Islet of Langerhans (tissue), 1 donor: ENCODE data around the gene DPAGT1.
"Not testable (repeated sequence)": the region's sequence is repeated elsewhere in the genome, so short reads cannot be mapped to it uniquely, and the experiment has no call there.

Experiments used
- FAIRE-seq: peaks from one replicate; lab custom pipeline; 2011; peaks lifted over from hg19 to GRCh38; lab: Jason Lieb, UNC

Gene DPAGT1

DNA sequence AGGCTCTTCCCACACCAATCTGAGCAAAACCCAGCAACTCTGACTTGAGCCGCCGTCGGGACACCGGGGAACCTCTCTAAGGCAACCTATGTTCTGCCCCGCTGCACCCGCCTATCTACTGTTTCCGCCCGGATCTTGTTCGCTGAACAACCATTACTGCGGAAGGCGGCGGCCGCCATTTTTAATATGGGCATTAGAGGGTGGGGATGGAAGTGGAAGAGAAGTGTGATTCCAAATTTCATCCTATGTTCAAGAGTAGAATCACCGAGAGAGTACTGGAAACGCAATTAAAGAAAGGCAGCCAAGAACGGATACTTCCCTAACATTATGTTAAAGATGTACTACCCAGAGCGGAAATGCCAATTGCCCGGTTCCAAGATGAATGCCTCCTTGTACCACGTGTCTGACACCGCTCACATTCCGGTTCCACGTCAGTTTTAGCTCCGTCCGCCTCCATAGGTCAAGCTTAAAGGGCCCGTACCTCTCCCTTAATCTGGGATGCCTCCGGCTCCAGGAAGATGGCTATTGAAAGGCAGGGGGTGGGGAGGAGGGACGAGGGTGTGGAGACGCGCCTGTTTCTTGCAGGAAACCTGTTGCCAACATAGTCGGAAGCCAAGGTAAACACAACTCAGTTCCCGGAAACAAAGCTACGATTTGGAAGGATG lies at the start of gene DPAGT1:
DPAGT1 (minus strand) TSS at position 95 of the 665 bp plus-strand sequence. CDS start 198 bp downstream, outside the sequence.
- peak; percentile 95 for FAIRE-seq

DNA sequence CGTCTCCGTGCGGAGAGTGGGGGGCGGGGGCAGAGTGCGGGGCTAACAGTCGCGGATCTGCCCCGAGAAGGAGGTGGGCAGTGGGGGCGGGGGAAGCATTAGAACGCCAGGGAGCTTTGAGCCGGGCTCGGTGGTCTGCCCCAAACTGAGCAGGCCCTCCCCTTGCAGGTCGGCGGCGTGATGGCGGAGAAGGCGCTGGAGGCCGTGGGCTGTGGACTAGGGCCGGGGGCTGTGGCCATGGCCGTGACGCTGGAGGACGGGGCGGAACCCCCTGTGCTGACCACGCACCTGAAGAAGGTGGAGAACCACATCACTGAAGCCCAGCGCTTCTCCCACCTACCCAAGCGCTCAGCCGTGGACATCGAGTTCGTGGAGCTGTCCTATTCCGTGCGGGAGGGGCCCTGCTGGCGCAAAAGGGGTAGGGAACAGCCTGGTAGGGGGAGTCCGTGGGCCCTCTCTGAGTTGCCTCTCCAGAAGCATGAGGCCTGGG lies 48.2 kb upstream of the DPAGT1 start:
- no peak for FAIRE-seq

DNA sequence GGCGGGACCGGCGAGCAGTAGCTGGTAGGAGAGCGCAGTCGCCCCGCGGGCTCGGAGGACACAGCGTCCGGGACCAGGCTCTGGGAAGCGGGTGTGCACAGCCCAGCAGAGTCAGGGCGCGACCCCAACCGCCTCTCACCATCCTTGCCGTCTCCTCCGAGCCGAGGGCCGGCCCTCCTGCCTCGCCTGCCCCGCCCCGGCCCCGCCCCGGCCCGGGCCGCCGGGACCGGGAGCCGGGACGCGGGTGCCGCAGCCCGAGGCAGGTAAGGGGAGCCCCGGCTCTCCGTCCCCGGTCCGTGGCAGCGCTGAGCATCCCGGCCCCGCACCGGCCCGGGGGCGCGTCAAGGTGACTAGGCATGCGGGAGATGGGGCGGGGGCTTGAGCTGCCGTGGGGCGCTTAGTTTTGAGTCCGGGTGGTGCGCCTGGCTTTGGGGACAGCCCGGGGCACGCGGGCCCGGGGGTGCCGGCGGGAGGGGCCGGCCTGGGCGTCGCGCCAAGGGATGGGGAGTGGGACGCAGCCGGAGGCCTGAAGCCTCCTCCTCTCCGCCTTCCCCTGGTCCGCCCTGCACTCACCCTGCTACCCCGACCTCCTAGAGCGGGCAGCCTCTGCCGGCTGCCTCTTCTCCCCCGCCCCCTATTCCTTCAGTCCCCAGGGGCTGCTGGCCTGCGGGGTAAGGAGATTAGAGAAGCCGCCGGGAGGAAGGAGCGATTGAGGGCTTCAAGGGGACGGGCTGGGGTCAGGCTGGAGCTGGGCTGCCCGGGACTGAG lies 47.5 kb upstream of the DPAGT1 start, which contains the start of gene ABCG4:
ABCG4 (plus strand) TSS at position 35 of the 768 bp plus-strand sequence. CDS start 914 bp downstream, outside the sequence.
- FAIRE-seq: no peak

DNA sequence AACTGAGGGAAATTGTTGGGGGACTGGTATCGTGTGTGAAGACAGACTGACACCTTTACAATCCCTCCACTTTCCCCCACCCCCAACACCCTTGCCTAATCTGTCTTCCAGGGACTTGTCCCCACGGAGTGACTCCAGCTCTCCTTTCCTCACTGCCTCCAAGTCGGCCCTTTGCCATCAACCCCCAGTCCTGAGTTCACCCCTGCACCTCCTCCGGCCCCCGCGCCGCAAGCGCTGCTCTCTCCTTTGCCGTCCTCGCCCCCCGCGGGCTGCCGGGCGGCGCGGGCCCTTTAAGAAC lies 47.0 kb upstream of the DPAGT1 start:
- FAIRE-seq: no peak

DNA sequence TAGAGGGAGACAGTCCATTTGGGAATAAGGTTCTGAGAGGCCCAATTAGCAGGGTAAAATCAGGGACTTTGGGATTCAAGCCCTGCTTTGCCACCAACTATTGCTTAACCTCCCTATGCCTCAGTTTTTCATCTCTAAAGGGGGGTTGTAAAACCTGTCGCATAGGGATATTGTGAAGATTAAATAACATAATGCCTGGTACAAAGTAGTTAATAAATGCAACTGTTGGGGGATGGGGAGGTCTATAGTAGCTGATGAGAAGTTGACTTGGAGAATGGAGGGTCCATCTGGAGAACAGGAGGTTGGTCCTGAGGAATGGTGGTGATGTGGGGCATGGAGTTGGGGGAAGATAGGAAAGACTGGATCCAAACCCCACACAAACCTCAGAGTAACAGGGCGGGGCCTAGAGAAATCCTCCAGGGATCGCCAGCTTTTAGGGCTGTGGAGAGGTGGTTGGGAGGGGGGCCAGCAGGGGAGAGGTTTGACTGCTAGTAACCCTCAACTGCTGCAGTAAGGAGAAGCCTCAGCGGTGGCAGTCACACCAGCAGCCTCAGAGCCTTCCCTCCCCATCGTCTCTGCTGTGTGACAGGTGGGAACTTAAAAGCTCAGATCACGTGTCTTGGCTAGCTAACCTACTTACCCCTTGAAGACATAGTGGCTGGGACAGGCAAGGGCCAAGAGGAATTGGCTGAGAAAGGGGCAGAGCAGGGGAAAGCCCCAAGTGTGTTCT lies 46.1 kb upstream of the DPAGT1 start:
- FAIRE-seq: no peak

DNA sequence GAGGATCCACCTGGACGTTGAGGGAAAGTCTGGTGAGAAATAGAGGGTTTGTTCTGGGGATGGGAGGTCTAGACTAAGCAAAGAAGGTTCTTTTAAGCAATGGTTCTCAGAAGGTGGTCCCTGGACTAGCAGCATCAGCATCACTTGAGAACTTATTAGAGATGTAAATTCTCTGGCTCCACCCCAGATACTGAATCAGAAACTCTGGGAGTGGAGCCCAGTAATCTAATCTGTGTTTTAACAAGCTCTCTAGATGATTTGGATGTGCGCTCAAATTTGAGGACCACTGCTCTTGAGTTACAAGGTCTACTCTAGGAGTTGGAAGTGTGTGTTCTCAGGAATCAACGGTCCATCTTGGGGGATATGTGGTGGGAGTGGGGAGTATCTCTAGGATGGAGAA lies 43.9 kb upstream of the DPAGT1 start:
- FAIRE-seq: no peak

DNA sequence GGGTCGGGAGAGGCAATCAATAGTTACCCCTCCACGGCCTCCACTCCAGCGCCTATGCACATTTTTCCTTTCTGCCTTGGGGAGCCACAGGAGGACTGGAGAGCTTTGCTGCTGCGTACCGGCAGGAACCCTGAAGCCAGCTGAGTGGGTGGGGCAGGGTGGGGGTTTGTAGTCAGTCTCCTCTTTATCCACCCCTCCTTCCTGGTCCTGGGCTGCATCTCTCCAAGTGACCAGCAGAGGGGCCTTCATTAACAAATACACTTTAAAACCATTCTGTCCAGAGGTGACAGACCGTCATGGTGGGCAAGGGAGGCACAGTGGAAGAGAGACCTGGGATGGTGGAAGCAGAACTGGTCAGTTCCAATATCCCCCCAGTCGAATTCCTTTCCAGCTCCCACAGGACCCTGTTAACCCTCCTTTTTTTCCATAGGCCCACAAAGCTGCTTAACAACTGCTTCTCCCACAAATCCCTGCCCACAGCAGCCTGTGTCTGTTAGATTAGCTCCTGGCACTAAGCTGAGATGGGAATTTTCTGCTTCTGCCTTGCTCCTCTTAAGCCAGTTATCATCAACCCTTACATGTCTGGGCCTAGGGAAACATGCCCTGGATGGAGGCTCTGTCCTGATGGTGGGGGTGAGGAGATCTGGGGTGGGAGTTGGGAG lies 43.3 kb upstream of the DPAGT1 start:
- FAIRE-seq: no peak

DNA sequence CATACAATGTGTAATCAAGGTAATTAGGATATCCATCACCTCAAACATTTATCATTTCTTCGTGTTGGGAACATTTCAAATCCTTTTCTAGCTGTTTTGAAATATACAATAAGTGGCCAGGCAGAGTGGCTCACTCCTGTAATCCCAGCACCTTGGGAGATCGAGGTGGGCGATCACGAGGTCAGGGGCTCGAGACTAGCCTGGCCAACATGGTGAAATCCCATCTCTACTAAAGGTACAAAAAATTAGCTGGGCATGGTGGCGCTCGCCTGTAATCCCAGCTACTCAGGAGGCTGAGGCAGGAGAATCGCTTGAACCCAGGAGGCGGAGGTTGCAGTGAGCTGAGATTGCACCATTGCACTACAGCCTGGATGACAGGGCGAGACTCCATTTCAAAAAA lies 37.6 kb upstream of the DPAGT1 start:
- FAIRE-seq: not testable (repeated sequence)

DNA sequence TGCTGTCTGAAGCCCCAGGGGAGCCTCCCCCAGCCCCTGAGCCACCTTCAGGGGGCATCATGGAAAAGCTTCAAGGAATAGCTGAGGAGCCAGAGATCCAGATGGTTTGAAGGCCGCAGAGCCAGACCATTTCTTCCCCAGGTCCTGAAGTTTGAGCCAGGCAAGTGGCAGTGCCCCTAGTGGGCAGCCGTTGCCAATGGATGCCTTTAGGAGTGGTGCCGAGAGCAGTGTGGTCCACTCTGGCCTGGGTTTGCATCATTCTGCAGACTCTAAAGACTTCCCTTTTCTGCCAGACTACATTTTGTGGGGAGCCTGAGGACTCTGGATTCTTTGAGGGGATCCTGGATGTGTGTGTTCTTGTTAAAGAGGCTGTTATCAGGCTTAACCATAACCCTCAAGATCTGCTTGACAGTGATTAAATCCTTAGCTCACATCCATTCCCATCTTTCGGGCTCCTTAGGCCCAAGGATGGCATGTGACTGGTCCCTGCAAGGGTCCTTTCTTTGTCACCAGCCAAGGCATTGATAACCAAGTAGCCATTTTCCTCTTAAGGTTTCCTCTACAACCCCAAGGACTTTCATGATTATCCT lies 32.8 kb upstream of the DPAGT1 start:
- no peak for FAIRE-seq

DNA sequence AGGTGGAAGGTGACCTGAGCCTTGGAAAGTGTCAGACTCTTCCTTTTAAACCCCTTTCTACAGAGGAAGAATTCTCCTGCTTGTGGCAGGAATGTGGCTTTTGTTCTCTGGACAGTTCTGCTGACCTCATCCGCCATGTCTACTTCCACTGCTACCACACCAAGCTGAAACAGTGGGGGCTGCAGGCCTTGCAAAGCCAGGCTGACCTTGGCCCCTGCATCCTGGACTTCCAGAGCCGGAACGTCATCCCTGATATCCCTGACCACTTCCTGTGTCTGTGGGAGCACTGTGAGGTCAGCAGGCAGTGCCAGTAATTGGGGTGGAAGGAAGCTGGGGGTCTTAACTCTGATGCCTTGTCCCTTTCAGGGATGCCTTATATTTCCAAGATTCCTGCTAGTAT lies 29.0 kb upstream of the DPAGT1 start:
- FAIRE-seq: no peak

DNA sequence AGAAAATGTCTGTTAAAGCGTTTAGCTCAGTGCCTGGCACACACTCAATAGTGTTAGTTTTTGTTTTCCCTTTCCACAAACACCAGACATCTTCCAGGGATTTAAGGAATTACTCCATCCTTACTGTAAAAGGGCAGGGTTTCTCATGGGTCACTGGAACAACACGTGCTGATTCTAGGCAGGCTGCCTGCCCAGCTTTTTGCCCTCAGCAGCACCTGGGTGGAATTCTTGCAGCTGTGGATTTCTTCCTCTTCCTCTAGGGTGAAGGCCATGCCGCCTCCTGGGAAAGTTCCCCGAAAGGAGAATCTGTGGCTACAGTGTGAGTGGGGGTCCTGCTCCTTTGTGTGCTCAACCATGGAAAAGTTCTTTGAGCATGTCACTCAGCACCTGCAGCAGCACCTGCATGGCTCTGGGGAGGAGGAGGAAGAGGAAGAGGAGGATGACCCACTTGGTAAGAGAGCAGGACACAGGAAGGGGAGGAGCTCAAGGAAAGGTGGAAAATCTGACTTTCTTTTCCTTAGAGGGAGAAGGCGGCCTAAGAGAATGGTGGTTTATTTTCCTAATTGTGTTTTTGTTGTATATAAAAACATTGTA lies 25.1 kb upstream of the DPAGT1 start:
- FAIRE-seq: no peak

DNA sequence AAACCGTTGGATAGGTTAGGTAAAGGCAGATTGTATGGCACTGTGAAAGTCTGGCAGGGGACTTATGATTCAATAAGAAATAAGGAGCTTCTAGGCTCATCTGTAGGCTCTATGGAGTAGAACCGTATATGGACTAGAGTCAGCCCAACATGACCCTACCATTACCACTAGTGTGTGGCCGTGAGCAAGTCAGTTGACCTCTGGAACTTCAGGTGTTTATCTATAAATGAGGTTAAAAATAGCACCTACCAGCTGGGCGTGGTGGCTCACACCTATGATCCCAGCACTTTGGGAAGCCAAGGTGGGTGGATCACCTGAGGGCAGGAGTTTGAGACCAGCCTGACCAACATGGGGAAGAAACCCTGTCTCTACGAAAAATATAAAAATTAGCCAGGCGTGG lies 24.2 kb upstream of the DPAGT1 start:
- FAIRE-seq: no peak

DNA sequence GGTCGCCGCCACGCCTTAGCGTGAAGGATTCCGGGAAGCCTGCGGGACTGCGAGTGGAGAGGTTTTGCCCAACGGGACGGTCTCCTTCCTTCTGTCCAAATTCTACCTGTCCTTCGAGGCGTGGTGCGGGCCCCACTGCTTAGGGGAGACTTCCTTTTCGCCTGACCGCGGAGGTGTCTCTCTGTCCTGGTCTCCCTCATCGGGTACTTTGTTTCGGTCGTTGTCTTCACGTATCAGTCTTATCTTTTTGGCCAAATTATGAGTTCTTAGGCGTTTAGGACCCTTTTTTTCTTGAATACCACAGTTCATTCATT lies 20.1 kb upstream of the DPAGT1 start:
- no peak for FAIRE-seq

DNA sequence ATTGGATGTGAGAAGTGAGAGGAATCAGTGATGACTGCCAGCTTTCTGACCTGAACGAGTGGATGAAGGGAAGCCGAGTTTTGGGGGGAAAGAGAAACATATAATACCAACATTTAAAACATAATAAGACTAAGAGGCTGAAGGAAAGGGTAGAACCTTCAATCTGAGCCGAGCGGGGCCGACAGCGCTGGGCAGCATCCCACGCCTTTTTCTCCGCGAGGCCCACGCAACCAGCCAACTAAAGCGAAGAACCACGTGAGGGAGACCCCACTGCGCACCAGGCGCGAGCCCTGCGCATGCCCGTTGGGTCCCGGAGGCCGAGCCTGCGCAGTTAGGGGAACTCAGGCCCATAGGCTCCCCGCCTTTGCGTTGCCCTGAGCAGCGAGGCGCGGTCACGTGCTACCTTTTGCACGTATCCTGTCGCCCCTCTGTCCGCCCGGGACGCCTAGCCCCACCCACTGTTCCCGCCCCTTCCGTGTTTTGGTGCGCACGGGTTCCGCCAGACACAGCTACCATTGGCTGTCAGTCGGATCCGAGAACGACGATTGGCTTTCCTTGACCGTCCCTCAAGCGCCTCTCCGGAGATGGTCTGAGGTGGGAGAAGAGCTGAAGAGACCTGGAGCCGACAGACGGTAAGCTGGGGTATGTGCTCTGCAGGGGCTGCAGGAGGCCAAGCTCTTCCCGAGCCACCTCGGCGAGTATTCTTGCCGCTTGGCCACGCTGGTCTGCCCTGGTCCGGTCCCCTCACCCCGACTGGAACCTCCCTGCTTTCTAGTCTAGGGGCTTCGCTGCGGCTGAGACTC lies 19.6 kb upstream of the DPAGT1 start, which contains the start of gene HINFP:
HINFP (plus strand) TSS at position 573 of the 803 bp plus-strand sequence. CDS start 5,365 bp downstream, outside the sequence.
- peak; percentile 91 for FAIRE-seq

DNA sequence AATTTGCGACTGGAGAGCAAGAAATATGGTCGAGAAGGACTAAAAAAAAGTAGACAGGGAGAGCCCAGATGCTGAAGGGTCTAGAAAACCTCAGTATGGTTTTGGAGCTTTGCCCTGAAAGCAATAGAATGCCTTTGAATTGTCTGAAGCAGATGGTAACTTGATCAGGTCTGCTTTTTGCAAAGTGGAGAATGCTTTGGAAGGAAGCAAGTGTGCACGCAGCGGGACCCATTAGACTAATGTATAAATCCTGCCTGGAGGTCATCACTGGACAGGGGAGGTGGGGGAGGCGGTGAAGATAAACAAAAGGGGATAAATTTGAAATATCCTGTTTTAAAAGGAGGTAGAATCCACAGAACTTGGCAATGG lies 19.0 kb upstream of the DPAGT1 start:
- FAIRE-seq: no peak

DNA sequence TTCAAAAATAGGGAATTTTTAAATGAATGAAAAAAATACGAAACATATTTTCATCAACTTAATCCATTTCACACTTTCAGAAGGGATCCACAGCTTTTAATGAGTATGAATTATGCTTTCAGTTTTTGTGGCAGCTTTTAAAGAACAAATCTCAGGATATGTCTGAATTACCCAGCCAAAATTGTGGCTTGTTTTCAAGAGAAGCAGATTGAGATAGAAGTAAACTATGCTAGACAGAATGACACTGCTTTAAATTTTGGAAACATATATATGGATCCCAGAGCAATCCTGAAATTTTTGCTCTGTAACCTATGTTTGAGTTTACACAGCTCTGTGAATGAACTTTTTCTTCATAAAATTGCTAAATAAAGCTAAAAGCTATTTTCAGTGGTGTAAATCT lies 17.3 kb upstream of the DPAGT1 start:
- FAIRE-seq: no peak

DNA sequence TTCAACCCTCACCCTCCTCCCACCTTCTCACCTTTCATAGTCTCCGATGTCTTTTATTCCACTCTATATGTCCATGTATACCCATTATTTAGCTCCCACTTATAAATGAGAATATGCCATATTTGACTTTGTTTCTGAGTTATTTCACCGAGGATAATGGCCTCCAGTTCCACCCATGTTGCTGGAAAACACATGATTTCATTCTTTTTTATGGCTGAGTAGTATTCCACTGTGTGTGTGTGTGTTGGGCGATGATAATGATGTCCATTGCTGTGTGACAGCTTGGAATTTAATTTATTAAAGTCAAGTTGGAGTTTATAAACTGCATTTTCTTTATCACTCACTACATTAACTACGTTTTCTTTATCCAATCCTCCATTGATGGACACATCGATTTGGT lies 16.6 kb upstream of the DPAGT1 start:
- FAIRE-seq: no peak

DNA sequence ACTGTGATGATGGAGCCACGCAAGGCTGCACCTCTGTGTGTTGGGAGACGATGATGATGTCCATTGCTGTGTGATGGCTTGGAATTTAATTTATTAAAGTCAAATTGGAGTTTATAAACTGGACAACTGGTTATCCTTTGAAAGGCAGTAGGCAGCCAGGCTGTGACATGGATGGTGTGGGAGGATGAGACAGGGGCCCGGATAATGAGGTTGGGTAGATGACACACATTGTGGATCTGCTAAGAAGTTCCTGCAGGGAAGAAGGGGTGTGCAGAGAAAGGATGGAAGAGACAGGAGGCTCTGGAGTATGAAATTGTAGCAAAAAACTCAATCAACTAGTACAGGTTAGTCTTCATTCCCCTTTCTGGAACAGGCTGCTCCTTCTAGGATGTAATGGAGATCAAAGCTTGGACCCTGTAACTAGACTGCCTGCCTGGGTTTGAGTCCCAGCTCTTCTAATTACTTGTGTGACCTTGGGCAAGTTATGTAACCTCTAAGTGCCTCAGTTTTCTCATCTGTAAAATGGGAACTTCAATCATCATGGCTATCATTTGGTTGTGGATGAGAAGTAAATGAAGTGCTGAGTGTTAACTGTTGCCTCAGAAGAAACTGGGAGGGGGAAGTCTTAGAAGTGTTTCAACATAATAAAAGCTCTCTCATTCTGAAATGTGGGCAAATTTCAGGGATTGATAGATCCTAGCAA lies 15.5 kb upstream of the DPAGT1 start:
- FAIRE-seq: no peak

DNA sequence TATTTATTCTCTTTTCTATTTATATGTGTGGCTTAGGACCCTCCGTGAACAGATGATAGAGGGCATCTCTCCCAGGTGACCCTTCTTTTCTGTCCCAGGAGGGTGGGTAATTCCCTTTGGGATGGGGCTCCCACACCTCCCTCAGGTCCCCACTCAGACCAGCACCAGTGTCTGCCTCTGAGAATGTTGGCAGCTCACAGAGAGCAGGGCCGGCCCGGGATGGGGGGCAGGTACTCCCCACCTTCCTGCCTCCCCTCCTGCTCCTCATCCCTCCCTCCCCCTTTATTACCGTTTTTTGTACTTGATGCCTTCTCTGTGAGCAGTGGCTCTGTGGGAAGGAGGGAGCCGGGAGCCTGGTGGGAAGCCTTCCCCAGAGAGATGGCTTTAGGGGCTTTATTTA lies 14.9 kb upstream of the DPAGT1 start:
- no peak for FAIRE-seq

DNA sequence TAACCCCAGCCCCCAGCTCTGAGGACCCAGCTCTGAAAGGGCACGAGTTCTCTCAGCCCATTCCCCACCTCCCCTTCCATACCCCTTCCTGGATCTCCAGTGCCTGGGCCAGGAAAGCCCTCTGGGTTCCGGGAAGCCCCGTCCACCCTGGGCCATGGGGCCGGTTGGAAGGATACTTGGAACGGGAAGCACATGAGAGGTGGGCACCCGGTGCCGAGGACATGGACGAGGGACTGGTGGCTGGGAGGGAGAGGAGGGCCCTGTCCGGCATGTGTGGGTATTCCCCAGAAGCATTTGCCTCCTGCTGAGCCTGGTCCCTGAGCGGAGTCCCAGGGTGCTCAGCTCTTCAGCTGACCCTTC lies 14.6 kb upstream of the DPAGT1 start:
- no peak for FAIRE-seq
